NT2/D1 (cell line): ENCODE measurements around the gene BICC1.

Experiments
- DNase-seq: peaks from one replicate; pipeline ENCODE4 v3.0.0-alpha.2; 2011; ENCODE audit warnings: low read depth, low spot score
- H3K27me3 ChIP-seq: 2 replicates; pipeline ENCODE4 v1.6.0; 2011; ENCODE audit warnings: mild to moderate bottlenecking; ENCODE audit not compliant: insufficient read length, insufficient read depth
- H3K36me3 ChIP-seq: 2 replicates; pipeline ENCODE4 v1.6.1; 2011; ENCODE audit warnings: mild to moderate bottlenecking, low read length, mixed read lengths; ENCODE audit not compliant: insufficient read depth, insufficient read length
- H3K4me1 ChIP-seq: 2 replicates; pipeline ENCODE4 v1.5.1; 2011; ENCODE audit not compliant: insufficient read depth, insufficient read length
- H3K4me3 ChIP-seq: 2 replicates; pipeline ENCODE4 v1.5.1; 2011; ENCODE audit warnings: low read depth; ENCODE audit not compliant: insufficient read length
- H3K9ac ChIP-seq: 2 replicates; pipeline ENCODE4 v1.6.0; 2011; ENCODE audit warnings: low read depth; ENCODE audit not compliant: insufficient read length
- H3K9me3 ChIP-seq: 2 replicates; pipeline ENCODE4 v1.5.1; 2011; ENCODE audit warnings: mild to moderate bottlenecking, low read length; ENCODE audit not compliant: insufficient read depth
- SUZ12 ChIP-seq: IDR thresholded peaks from 2 replicates; pipeline ENCODE4 v1.6.1; 2011; ENCODE audit not compliant: insufficient read length, insufficient read depth; ENCODE audit errors: extremely low read depth
- YY1 ChIP-seq: IDR thresholded peaks from 2 replicates; pipeline ENCODE4 v1.6.1; 2011; ENCODE audit not compliant: insufficient read length, insufficient read depth
- ZNF274 ChIP-seq: IDR thresholded peaks from 2 replicates; pipeline ENCODE4 v1.6.1; 2011; ENCODE audit warnings: mild to moderate bottlenecking, low read depth, low read length

The BICC1 gene

GRCh38 chr10:58797356-58797755 is 284.7 kb downstream of the BICC1 start:
- H3K9me3 ChIP-seq, result no peaks in the 10 kb centered on the region
- H3K9ac ChIP-seq, result no peak overlapping the region

GRCh38 chr10:58802047-58802446 is 289.4 kb downstream of the BICC1 start:
- Histone ChIP-seq H3K36me3 (no peaks in the 10 kb centered on the region), H3K9me3 (no peaks in the 10 kb centered on the region), H3K4me3 (no peak overlapping the region), H3K27me3 (no peaks in the 10 kb centered on the region), H3K9ac (no peak overlapping the region), H3K4me1 (no peaks in the 10 kb centered on the region)
- DNase-seq, result no peak
- TF ChIP-seq SUZ12 (no peak), YY1 (no peak), ZNF274 (no peak)

More at GRCh38 chr10:58797356-58797755, 284.7 kb downstream of the BICC1 start:
- no peaks in the 10 kb centered on the region for H3K4me1 ChIP-seq
- H3K27me3 ChIP-seq, result no peaks in the 10 kb centered on the region
- H3K36me3 ChIP-seq, result no peaks in the 10 kb centered on the region
- no peak for TF ChIP-seq ZNF274
- no peak for TF ChIP-seq SUZ12
- no peak for TF ChIP-seq YY1
- no peak overlapping the region for H3K4me3 ChIP-seq
- no peak for DNase-seq

DNA sequence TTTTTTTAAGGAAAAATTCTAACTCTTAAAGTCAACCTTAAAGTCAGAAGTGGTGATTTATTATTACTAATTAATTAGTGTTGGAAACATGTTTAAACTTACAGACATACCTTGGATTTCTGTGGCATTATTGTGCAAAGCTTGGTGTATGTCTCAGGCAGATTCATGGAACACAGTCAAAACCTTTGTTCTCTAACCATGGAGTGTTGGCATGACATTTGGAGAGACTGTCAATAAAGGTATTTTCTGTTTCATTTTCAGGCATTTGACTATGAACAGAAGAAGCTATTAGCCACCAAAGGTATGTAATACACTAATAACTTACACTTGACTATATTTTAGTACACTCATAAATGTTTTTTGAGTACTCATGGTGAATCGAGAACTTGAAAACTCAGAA is 293.7 kb downstream of the BICC1 start:
- Histone ChIP-seq H3K4me1 (no peaks in the 10 kb centered on the region), H3K36me3 (no peaks in the 10 kb centered on the region), H3K27me3 (no peaks in the 10 kb centered on the region), H3K9me3 (no peaks in the 10 kb centered on the region), H3K9ac (no peak overlapping the region), H3K4me3 (no peak overlapping the region)
- TF ChIP-seq YY1 (no peak), ZNF274 (no peak), SUZ12 (no peak)
- no peak for DNase-seq

- no peak for DNase-seq
- Histone ChIP-seq H3K4me3 (no peak overlapping the region), H3K9me3 (no peaks in the 10 kb centered on the region), H3K9ac (no peak overlapping the region), H3K27me3 (no peaks in the 10 kb centered on the region), H3K4me1 (no peaks in the 10 kb centered on the region), H3K36me3 (no peaks in the 10 kb centered on the region)
- no peak for TF ChIP-seq YY1
- no peak for TF ChIP-seq ZNF274
- TF ChIP-seq SUZ12, result no peak
These were observed 294.4 kb downstream of the BICC1 start for GRCh38 chr10:58806970-58807628.

DNA sequence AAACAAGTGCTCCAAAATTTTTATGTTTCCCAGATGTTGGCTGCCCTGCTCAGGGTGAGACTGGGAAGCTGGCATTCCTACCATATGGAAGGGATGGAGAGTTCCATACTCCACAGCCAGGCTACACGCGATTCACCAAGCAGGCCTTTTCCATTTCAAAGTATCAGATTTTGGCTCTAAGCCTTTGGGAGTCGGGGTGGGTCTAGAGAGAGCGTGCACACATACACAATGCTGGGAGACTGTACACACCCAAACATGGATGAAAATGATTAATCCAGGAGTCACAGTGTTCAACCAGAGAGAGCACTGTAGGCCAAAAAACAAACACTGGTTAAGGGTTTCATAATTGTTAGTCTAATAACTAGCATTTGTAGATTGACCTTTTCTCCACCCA is 295.0 kb downstream of the BICC1 start:
- no peaks in the 10 kb centered on the region for H3K9me3 ChIP-seq
- H3K27me3 ChIP-seq, result no peaks in the 10 kb centered on the region
- no peak for TF ChIP-seq SUZ12
- no peak for TF ChIP-seq ZNF274
- no peak for TF ChIP-seq YY1
- no peak overlapping the region for H3K9ac ChIP-seq
- no peaks in the 10 kb centered on the region for H3K4me1 ChIP-seq
- H3K36me3 ChIP-seq, result no peaks in the 10 kb centered on the region
- no peak overlapping the region for H3K4me3 ChIP-seq
- DNase-seq, result no peak

DNA sequence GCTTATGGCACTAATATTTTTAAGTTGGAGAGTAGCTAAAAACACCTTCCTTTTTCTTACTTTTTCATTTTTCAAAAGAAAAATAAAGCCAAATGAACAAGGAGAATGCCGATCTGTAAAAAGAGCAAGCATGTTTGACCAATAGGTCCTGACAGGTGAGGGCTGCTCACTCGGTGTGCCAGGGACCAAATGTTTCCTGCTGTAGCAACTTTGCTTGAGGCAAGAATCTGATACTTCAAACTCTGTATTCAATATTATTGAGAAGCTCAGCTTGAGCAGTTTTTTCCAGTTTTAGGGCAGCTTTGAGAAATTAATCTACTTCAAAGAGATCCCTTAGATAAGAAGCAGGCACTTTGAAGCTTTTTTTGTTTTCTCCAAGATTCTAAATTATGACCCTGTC is 298.1 kb downstream of the BICC1 start:
- Histone ChIP-seq H3K9ac (no peak overlapping the region), H3K36me3 (no peaks in the 10 kb centered on the region), H3K4me3 (no peak overlapping the region), H3K4me1 (no peaks in the 10 kb centered on the region), H3K27me3 (no peaks in the 10 kb centered on the region), H3K9me3 (no peaks in the 10 kb centered on the region)
- DNase-seq, result no peak
- no peak for TF ChIP-seq YY1
- TF ChIP-seq SUZ12, result no peak
- no peak for TF ChIP-seq ZNF274

DNA sequence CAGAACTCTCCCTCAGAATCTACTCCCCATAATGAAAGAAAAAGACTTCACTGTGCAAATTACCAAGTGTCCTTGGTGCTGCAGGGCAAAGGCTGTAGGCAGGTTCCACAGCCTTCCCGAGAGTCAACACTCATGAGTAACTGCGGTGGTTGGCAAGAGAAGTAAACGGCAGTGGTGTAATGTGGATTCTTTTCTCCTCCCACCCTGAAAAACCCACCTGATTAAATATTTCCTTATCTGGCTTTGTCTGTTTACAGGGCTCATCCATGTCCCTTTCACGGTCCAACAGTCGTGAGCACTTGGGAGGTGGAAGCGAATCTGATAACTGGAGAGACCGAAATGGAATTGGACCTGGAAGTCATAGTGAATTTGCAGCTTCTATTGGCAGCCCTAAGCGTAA is 300.9 kb downstream of the BICC1 start:
- Histone ChIP-seq H3K36me3 (no peaks in the 10 kb centered on the region), H3K9ac (no peak overlapping the region), H3K4me3 (no peak overlapping the region), H3K4me1 (no peaks in the 10 kb centered on the region), H3K27me3 (no peaks in the 10 kb centered on the region), H3K9me3 (no peaks in the 10 kb centered on the region)
- TF ChIP-seq ZNF274, result no peak
- no peak for TF ChIP-seq SUZ12
- TF ChIP-seq YY1, result no peak
- no peak for DNase-seq
